Stimulated activated CD4-positive, alpha-beta T cell treated with anti-CD3 and anti-CD28 coated beads, Interleukin-1b, Interleukin-23, amount 100 ng/mL, for 4 hours (primary cell): ENCODE measurements around the gene DOLPP1.

ENCODE experiments used
- DNase-seq, 2 donors: peaks; one replicate each; pipeline ENCODE4 v3.0.0-alpha.2; 2020; ENCODE audit warnings: low read depth in 2 of 2

The DOLPP1 gene

DNA sequence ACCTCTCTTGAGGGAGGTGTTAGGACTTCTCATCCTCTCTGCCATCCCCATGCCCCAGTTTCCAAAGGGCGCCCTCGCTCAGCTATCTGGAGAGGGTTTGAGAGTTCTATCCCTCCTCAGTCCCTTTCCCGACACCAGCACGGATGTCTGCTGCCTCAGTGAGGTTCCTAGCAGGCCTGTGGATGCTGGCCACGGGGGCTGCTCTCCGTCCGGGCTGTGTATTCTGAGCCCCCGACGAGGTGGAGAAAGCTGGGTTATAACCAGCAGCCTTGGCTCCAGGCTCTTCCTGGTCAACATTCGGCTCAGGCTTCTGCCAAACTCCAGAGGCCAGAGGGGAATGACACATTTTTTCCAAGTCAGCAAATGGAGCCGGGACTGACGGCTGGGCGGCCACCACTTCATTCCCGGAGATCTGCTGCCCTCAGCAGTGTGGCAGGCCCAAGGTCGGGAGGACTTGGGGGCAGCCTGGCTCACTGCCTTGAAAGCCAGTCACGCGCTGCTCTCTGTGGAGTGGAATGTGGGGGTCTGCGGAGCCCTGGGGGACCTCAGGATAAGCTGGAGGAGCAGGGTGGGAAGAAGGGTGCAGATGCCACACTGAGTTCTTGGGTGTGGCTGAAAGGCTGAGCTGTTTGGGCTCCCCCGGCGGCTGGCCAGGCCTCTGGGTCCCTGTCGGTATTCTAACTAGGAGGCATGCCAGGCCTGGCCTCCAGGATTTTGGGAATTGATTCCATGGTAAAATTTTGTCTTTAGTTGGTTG is 57.7 kb downstream of the DOLPP1 start:
- no peak for DNase-seq

DNA sequence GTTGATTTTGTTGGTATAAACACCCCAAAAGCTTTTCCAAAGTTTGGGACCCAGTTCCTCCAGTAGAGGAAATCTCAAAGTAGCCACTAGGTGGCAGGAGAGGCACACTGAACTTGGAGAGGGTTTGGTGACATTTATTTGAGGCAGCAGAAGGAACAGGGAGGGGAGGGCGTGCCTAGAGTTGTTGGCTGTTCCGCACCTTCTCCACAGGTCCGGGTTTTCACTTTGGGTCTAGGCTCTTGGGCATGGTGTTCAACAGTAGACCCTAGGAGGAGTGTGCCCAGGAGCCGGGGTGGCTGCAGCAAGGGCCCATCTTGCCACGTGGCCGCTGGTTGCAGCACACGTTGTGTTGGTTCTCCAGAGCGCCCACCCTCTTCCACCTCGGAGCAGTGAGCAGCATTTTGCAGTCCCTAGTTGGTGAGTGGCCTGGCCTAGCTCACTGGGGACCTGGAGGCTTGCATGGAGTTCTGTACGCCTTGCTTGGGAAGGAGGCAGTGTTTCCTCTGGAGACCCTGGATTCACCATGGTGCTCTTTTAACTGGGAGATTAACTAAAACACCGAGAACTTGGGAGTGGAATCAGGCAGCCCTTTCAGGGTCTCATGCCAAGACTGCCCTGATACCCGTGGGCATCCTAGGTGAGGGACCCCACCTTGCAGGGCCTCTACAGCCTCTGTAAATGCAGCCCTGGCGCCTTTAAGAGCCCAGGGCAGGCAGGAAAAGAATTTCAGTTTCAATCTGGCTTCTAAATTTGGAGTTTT is 58.5 kb downstream of the DOLPP1 start:
- peak; percentile 42 to 80 for DNase-seq

DNA sequence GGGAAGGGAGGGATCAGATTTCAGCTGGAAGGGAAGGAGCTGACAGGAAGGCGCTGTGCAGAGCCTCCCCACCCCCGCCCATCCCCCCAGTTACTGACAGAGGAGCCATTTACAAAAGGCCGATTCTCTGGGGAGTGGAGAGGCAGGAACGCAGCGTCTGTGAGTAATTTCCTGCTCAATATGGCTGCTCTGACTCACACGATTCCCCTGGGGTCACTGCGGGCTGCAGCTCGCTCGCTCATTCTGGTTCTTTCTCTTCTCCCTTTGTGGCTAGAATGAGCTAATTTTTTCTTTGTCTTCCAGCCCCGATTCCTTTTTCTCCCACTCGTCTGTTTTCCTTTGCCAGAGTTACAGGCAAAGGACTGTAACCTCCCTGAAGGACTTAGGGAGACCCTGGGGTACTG is 59.1 kb downstream of the DOLPP1 start:
- peak; percentile 55 to 75 for DNase-seq
